HepG2 (cell line): ENCODE measurements around the gene AGBL1. TPM values are rescaled to one million over a fixed set of nuclear protein-coding genes. Genes with fewer than 3 reads are reported as not detected.

ENCODE experiments used
- ATAC-seq: fragments of 200-7000 bp; cut with Tn5 transposase; 3 replicates; pipeline ENCODE4 v1.9.1; 2020; ENCODE audit warnings: mild to moderate bottlenecking, moderate library complexity
- BruUV-seq: library from RNA; stranded (reverse); fragments of 400-500 nt; replicated peaks from 2 replicates; lab custom pipeline; 2021; lab: Mats Ljungman, UMichigan
- CTCF ChIA-PET: fragments of 300-600 bp; formaldehyde crosslinking; extraction: SDS; loops from one replicate; lab custom pipeline; 2021; ENCODE audit warnings: low total read pairs, inconsistent platforms, low intra/inter-chr PET ratio; lab: Yijun Ruan, JAX
- POLR2A ChIA-PET: fragments of 350-600 bp; sonication (Branson Sonifier 250); formaldehyde crosslinking; loops from one replicate; lab custom pipeline; 2020; ENCODE audit warnings: antibody characterized with exemption, inconsistent platforms; lab: Yijun Ruan, JAX
- DNase-seq: peaks from one replicate; pipeline ENCODE4 v3.0.0-alpha.2; 2015; ENCODE audit warnings: low spot score
- FAIRE-seq: peaks from 3 replicates; lab custom pipeline; 2011; peaks lifted over from hg19 to GRCh38; lab: Jason Lieb, UNC
- H2AFZ ChIP-seq: one replicate; pipeline ENCODE4 v1.6.1; 2011; ENCODE audit warnings: low read length, inconsistent platforms
- H3K27ac ChIP-seq: fragments of 300-600 bp; 3 replicates; pipeline ENCODE4 v1.8.0; 2011; ENCODE audit warnings: mixed run types, mild to moderate bottlenecking, mixed read lengths, low read length, inconsistent platforms; ENCODE audit not compliant: insufficient read depth; ENCODE audit errors: extremely low read length
- H3K27me3 ChIP-seq, 2 experiments: fragments of 200-600 bp in 1 of 2; 2 replicates in 1 of 2; 3 replicates in 1 of 2; pipeline versions ENCODE4 v1.6.0 to v1.8.0; 2011; ENCODE audit warnings: low read length in 2 of 2, mild to moderate bottlenecking in 2 of 2, moderate library complexity in 2 of 2, inconsistent platforms in 1 of 2; ENCODE audit not compliant: insufficient read depth in 2 of 2, control insufficient read depth in 1 of 2
- H3K36me3 ChIP-seq, 2 experiments: fragments of 200-600 bp in 1 of 2; replicated peaks in 1 of 2; 2 replicates in 1 of 2; 3 replicates in 1 of 2; pipeline versions ENCODE4 v1.5.1 to v1.8.0; 2011; ENCODE audit warnings: low read length in 2 of 2, inconsistent platforms in 1 of 2; ENCODE audit not compliant: insufficient read depth in 2 of 2, control insufficient read depth in 1 of 2
- H3K4me1 ChIP-seq: 2 replicates; pipeline ENCODE4 v1.5.1; 2012; ENCODE audit warnings: low read length, inconsistent platforms; ENCODE audit not compliant: insufficient read depth
- H3K4me2 ChIP-seq: 2 replicates; pipeline ENCODE4 v1.6.0; 2011; ENCODE audit warnings: low read depth, low read length, inconsistent platforms
- H3K4me3 ChIP-seq, 3 experiments: fragments of 200-600 bp in 1 of 3; sonication (generic), shearing (Covaris generic) in 1 of 3; replicated peaks in 1 of 3; 2 replicates each; pipeline ENCODE4 v1.5.1; 2011 to 2016; ENCODE audit warnings: low read length in 3 of 3, inconsistent platforms in 2 of 3, low read depth in 2 of 3, mild to moderate bottlenecking in 2 of 3, control low read depth in 1 of 3, mixed read lengths in 1 of 3; ENCODE audit not compliant: insufficient read depth in 1 of 3
- H3K79me2 ChIP-seq: one replicate; pipeline ENCODE4 v1.6.1; 2011; ENCODE audit warnings: low read length, inconsistent platforms; ENCODE audit not compliant: insufficient read depth
- H3K9ac ChIP-seq: 2 replicates; pipeline ENCODE4 v1.6.0; 2011; ENCODE audit warnings: mild to moderate bottlenecking, low read depth, low read length, inconsistent platforms; ENCODE audit not compliant: insufficient read depth
- H3K9me3 ChIP-seq: 2 replicates; pipeline ENCODE4 v1.5.1; 2012; ENCODE audit warnings: mild to moderate bottlenecking, low read length
- H4K20me1 ChIP-seq: 2 replicates; pipeline ENCODE4 v1.6.0; 2011; ENCODE audit warnings: inconsistent platforms, mild to moderate bottlenecking, low read length, moderate library complexity; ENCODE audit not compliant: insufficient read depth
- ARID2 ChIP-seq: sonication (generic); formaldehyde crosslinking; IDR thresholded peaks from 2 replicates; pipeline ENCODE4 v1.8.1; 2022; ENCODE audit warnings: mild to moderate bottlenecking, missing genetic modification reagents, borderline replicate concordance
- ARID4A ChIP-seq: sonication (generic); formaldehyde crosslinking; IDR thresholded peaks from 2 replicates; pipeline ENCODE4 v1.5.0; 2020; ENCODE audit warnings: mild to moderate bottlenecking, missing genetic modification reagents, borderline replicate concordance
- ARNT2 ChIP-seq: sonication (generic); formaldehyde crosslinking; IDR thresholded peaks from 2 replicates; pipeline ENCODE4 v1.8.0; 2022; ENCODE audit warnings: mild to moderate bottlenecking, low read depth, missing genetic modification reagents, moderate library complexity
- CHD4 ChIP-seq: fragments of 200-600 bp; sonication (generic); IDR thresholded peaks from 2 replicates; pipeline ENCODE4 v1.7.0; 2017; ENCODE audit warnings: mild to moderate bottlenecking, low read length, borderline replicate concordance
- GPN1 ChIP-seq: sonication (generic); formaldehyde crosslinking; IDR thresholded peaks from 2 replicates; pipeline ENCODE4 v1.5.1; 2020; ENCODE audit warnings: missing genetic modification reagents, borderline replicate concordance
- NFE2L1 ChIP-seq: sonication (generic); formaldehyde crosslinking; IDR thresholded peaks from 2 replicates; pipeline ENCODE4 v1.4.0; 2020; ENCODE audit warnings: missing genetic modification reagents, mild to moderate bottlenecking, borderline replicate concordance
- ONECUT2 ChIP-seq: sonication (generic); formaldehyde crosslinking; IDR thresholded peaks from 2 replicates; pipeline ENCODE4 v1.4.0; 2020; ENCODE audit warnings: missing genetic modification reagents
- PHF8 ChIP-seq: sonication (generic); formaldehyde crosslinking; IDR thresholded peaks from 2 replicates; pipeline ENCODE4 v1.5.0; 2020; ENCODE audit warnings: missing genetic modification reagents
- SMYD3 ChIP-seq: sonication (generic); formaldehyde crosslinking; IDR thresholded peaks from 2 replicates; pipeline ENCODE4 v1.8.1; 2023; ENCODE audit warnings: mild to moderate bottlenecking, missing genetic modification reagents
- STAG1 ChIP-seq: sonication (generic); formaldehyde crosslinking; IDR thresholded peaks from 2 replicates; pipeline ENCODE4 v1.4.0; 2020; ENCODE audit warnings: missing genetic modification reagents
- USF2 ChIP-seq, 2 experiments: sonication (generic) in 1 of 2; formaldehyde crosslinking in 1 of 2; IDR thresholded peaks; 2 replicates each; pipeline versions ENCODE4 v1.5.1 to v1.6.1; 2011 to 2020; ENCODE audit warnings: borderline replicate concordance in 1 of 2, low read depth in 1 of 2, low read length in 1 of 2, mild to moderate bottlenecking in 1 of 2, missing genetic modification reagents in 1 of 2, moderate library complexity in 1 of 2
- ZBTB38 ChIP-seq: sonication (generic); formaldehyde crosslinking; IDR thresholded peaks from 2 replicates; pipeline ENCODE4 v1.5.1; 2020; ENCODE audit warnings: mild to moderate bottlenecking, missing genetic modification reagents
- ZBTB43 ChIP-seq: sonication (generic); formaldehyde crosslinking; conservative IDR thresholded peaks from 2 replicates; pipeline ENCODE4 v1.4.0; 2020; ENCODE audit warnings: missing genetic modification reagents
- ZNF260 ChIP-seq: sonication (generic); formaldehyde crosslinking; IDR thresholded peaks from 2 replicates; pipeline ENCODE4 v1.4.0; 2020; ENCODE audit warnings: missing genetic modification reagents, low read depth, mild to moderate bottlenecking, borderline replicate concordance
- ZNF331 ChIP-seq: sonication (generic); formaldehyde crosslinking; IDR thresholded peaks from 2 replicates; pipeline ENCODE4 v1.4.0; 2020; ENCODE audit warnings: missing genetic modification reagents
- WGBS: methylation state at CpG from one replicate; pipeline ENCODE4 v1.1.6; 2017; ENCODE audit warnings: low lambda C conversion rate; 5-methylcytosine and 5-hydroxymethylcytosine counted together
- in situ Hi-C: cut with HindIII; loops from 2 replicates; pipeline ENCODE4 v1.10.0; 2017; ENCODE audit warnings: low pct_unique_long_range_greater_than_20kb; ENCODE audit not compliant: extremely low pct_ligation_motif_present
- intact Hi-C: fragments of 100-400 bp; cut with micrococcal nuclease; formaldehyde crosslinking; loops from one replicate; pipeline ENCODE4 v1.10.0; 2022; ENCODE audit not compliant: unreplicated experiment
- polyA plus RNA-seq, 8 experiments: library from polyadenylated mRNA; depleted of rRNA in 3 of 8; stranded (reverse) in 7 of 8; unstranded in 1 of 8; fragments of >200 nt; fragmentation: Illumina TruSeq in 4 of 8; extraction: Trizol in 4 of 8; gene quantifications; 2 replicates each; pipeline versions ENCODE4 v1.2.1 to v1.2.3, GENCODE V29; 2011 to 2016; ENCODE audit warnings: low read depth in 4 of 8, missing spikeins in 1 of 8, mixed read lengths in 1 of 8; ENCODE audit not compliant: insufficient read depth in 1 of 8
- total RNA-seq, 5 experiments: library from RNA; depleted of rRNA; stranded (reverse); fragments of >200 nt; fragmentation: Illumina TruSeq; extraction: Trizol; gene quantifications; 2 replicates each; pipeline ENCODE4 v1.2.3, GENCODE V29; 2016; ENCODE audit warnings: low read depth in 1 of 5
- TF ChIP-seq, protein P1 (sequence below): sonication (generic); formaldehyde crosslinking; IDR thresholded peaks from 2 replicates; pipeline ENCODE4 v1.8.0; 2022; ENCODE audit warnings: mild to moderate bottlenecking, missing genetic modification reagents, borderline replicate concordance

AGBL1 gene
- total and polyA plus RNA-seq, 2 of the 13 experiments (the other 11 are each of a cell fraction or from before 2014, with no cell fraction given) = 0.01 TPM; not detected in 1

DNA sequence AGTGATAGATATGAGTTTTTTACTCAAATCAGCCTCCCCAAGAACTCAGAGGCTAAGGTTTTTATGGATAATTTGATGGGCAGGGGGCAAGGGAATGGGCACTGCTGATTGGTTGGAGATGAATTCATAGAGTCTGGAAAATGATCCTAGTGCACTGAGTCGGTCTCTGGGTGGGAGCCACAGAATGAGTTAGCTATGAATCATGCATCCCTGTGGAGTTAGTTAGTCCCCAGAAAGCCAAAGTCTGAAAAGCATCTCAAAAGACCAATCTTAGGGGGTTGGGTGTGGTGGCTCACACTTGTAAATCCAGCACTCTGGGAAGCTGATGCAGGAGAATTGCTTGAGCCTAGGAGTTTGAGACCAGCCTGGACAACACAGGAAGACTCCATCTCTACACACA lies 516.1 kb downstream of the AGBL1 start:
- in situ Hi-C loops = no loop called here
- Histone ChIP-seq H3K9me3 (peaks cover 88% of the 10 kb centered on the region), H3K27ac (no peak overlapping the region), H3K36me3 (no peaks in the 10 kb centered on the region), H2AFZ (no peak overlapping the region), H3K4me2 (no peak overlapping the region), H4K20me1 (no peaks in the 10 kb centered on the region), H3K79me2 (no peaks in the 10 kb centered on the region), H3K4me1 (no peaks in the 10 kb centered on the region), H3K9ac (no peak overlapping the region), H3K4me3 (no peak overlapping the region), H3K27me3 (no peaks in the 10 kb centered on the region)
- CTCF ChIA-PET = no interaction called here
- no TSS peak for BruUV-seq
- DNase-seq = no peak
- POLR2A ChIA-PET = no interaction called here
- intact Hi-C loops = loop anchor here (10.0 kb wide), 1 partner anchor 559 kb away; no protein-coding TSS in a partner anchor
- no peak for FAIRE-seq
- WGBS = 0% methylated on average over 1 of the region's 1 CpG
- ATAC-seq = no peak
- TF ChIP-seq ZBTB38 (CRISPR knock-in tag) (no peak), ARID2 (no peak), GPN1 (CRISPR knock-in tag) (no peak), ZBTB43 (CRISPR knock-in tag) (no peak), STAG1 (CRISPR knock-in tag) (no peak), CHD4 (no peak), ZNF331 (CRISPR knock-in tag) (no peak), ARID4A (CRISPR knock-in tag) (no peak), ARNT2 (CRISPR knock-in tag) (no peak), ONECUT2 (CRISPR knock-in tag) (no peak), ZNF260 (CRISPR knock-in tag) (no peak), USF2 (IDR thresholded peaks at IDR 0.05; ENCODE audit: low read depth, low read length) (no peak), USF2 (CRISPR knock-in tag; IDR thresholded peaks at IDR 0.05; ENCODE audit: borderline replicate concordance) (no peak), NFE2L1 (CRISPR knock-in tag) (no peak), PHF8 (CRISPR knock-in tag) (no peak), SMYD3 (no peak)
- TF ChIP-seq, protein P1, sequence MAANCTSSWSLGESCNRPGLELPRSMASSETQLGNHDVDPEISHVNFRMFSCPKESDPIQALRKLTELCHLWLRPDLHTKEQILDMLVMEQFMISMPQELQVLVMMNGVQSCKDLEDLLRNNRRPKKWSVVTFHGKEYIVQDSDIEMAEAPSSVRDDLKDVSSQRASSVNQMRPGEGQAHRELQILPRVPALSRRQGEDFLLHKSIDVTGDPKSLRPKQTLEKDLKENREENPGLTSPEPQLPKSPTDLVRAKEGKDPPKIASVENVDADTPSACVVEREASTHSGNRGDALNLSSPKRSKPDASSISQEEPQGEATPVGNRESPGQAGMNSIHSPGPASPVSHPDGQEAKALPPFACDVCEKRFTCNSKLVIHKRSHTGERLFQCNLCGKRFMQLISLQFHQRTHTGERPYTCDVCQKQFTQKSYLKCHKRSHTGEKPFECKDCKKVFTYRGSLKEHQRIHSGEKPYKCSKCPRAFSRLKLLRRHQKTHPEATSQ (CRISPR knock-in tag) = no peak
